ACC112 (cell line): ENCODE measurements around the gene PRMT5.
A peak's percentile ranks its signal among the peaks of the same experiment; 100 is the strongest.

Source experiments
- H2AFZ ChIP-seq: fragments of 200-600 bp; sonication (generic); one replicate; pipeline ENCODE4 v1.6.0; 2017; ENCODE audit warnings: antibody characterized with exemption, low read length; ENCODE audit not compliant: unreplicated experiment
- H3K27ac ChIP-seq: fragments of 200-600 bp; sonication (generic); 2 replicates; pipeline ENCODE4 v1.5.1; 2014; ENCODE audit warnings: low read depth, mild to moderate bottlenecking, antibody characterized with exemption, low read length, moderate library complexity
- H3K27me3 ChIP-seq: fragments of 200-600 bp; sonication (generic); 2 replicates; pipeline ENCODE4 v1.6.1; 2014; ENCODE audit warnings: mild to moderate bottlenecking, antibody characterized with exemption, low read length, moderate library complexity, mixed read lengths; ENCODE audit not compliant: insufficient read depth
- H3K36me3 ChIP-seq: fragments of 200-600 bp; sonication (generic); 2 replicates; pipeline ENCODE4 v1.6.1; 2016; ENCODE audit warnings: mild to moderate bottlenecking, antibody characterized with exemption, low read length, moderate library complexity, mixed read lengths; ENCODE audit not compliant: insufficient read depth
- H3K4me1 ChIP-seq: fragments of 200-600 bp; sonication (generic); one replicate; pipeline ENCODE4 v1.6.1; 2016; ENCODE audit warnings: low read length, mixed read lengths; ENCODE audit not compliant: insufficient read depth, unreplicated experiment, control insufficient read depth
- H3K4me3 ChIP-seq: fragments of 200-600 bp; sonication (generic); 2 replicates; pipeline ENCODE4 v1.5.1; 2014; ENCODE audit warnings: mild to moderate bottlenecking, low read depth, low read length
- H3K79me2 ChIP-seq: fragments of 200-600 bp; sonication (generic); one replicate; pipeline ENCODE4 v1.6.0; 2016; ENCODE audit warnings: low read length; ENCODE audit not compliant: control insufficient read depth, unreplicated experiment, insufficient read depth

The PRMT5 gene

GRCh38 chr14:22929104-22929960 is at the start of gene PRMT5:
Gene PRMT5, minus strand, starts transcription at chr14:22929376. Its CDS starts 15 bp downstream, at chr14:22929361.
- Histone ChIP-seq H3K4me3 (peak within 1 kb of the TSS; percentile 87), H3K27me3 (no peaks in the 10 kb centered on the region), H3K4me1 (peaks cover 19% of the 10 kb centered on the region), H3K27ac (peak within 1 kb of the TSS; percentile 68), H3K79me2 (peaks cover 23% of the 10 kb centered on the region), H3K36me3 (peaks cover 15% of the 10 kb centered on the region), H2AFZ (peak within 1 kb of the TSS; percentile 81)

- H2AFZ ChIP-seq = no peak overlapping the region
- peak overlapping the region; percentile 85 for H3K4me3 ChIP-seq
- H3K4me1 ChIP-seq = peaks cover 60% of the 10 kb centered on the region
- no peaks in the 10 kb centered on the region for H3K27me3 ChIP-seq
- no peaks in the 10 kb centered on the region; the same call in 1 of the 2 replicates for H3K36me3 ChIP-seq
- H3K79me2 ChIP-seq = peaks cover 59% of the 10 kb centered on the region
- peak overlapping the region; percentile 79 for H3K27ac ChIP-seq
Measured at GRCh38 chr14:22978487-22978837, 49.3 kb upstream of the PRMT5 start.

GRCh38 chr14:22977684-22978486 is 48.7 kb upstream of the PRMT5 start:
- Histone ChIP-seq H3K4me3 (peak overlapping the region; percentile 85), H3K36me3 (peaks cover 3% of the 10 kb centered on the region; the same call in 1 of the 2 replicates), H2AFZ (no peak overlapping the region), H3K79me2 (peaks cover 56% of the 10 kb centered on the region), H3K27me3 (no peaks in the 10 kb centered on the region), H3K4me1 (peaks cover 63% of the 10 kb centered on the region), H3K27ac (peak overlapping the region; percentile 79)

- Histone ChIP-seq H3K27ac (peak overlapping the region; percentile 79), H3K4me3 (peak overlapping the region; percentile 29), H3K4me1 (peaks cover 63% of the 10 kb centered on the region), H3K79me2 (peaks cover 56% of the 10 kb centered on the region), H3K27me3 (no peaks in the 10 kb centered on the region), H2AFZ (no peak overlapping the region), H3K36me3 (peaks cover 9% of the 10 kb centered on the region; the same call in 1 of the 2 replicates)
Measured at GRCh38 chr14:22977434-22977683, 48.2 kb upstream of the PRMT5 start.

- Histone ChIP-seq H3K27ac (peak overlapping the region; percentile 79), H3K4me1 (peaks cover 63% of the 10 kb centered on the region), H3K36me3 (peaks cover 12% of the 10 kb centered on the region; the same call in 1 of the 2 replicates), H3K4me3 (peak overlapping the region; percentile 29), H2AFZ (no peak overlapping the region), H3K27me3 (no peaks in the 10 kb centered on the region), H3K79me2 (peaks cover 50% of the 10 kb centered on the region)
Measured at GRCh38 chr14:22976620-22977433, 47.7 kb upstream of the PRMT5 start.

- H3K27me3 ChIP-seq = no peaks in the 10 kb centered on the region
- H3K79me2 ChIP-seq = peaks cover 31% of the 10 kb centered on the region
- 0 out of 2 replicates have a peak overlapping the region, but pooled peaks have one; percentile 16 for H3K4me3 ChIP-seq
- no peak overlapping the region for H2AFZ ChIP-seq
- H3K4me1 ChIP-seq = peaks cover 61% of the 10 kb centered on the region
- H3K27ac ChIP-seq = peak overlapping the region; percentile 84
- peaks cover 20% of the 10 kb centered on the region; the same call in 1 of the 2 replicates for H3K36me3 ChIP-seq
Measured at GRCh38 chr14:22974530-22975313, 45.5 kb upstream of the PRMT5 start.

GRCh38 chr14:22973217-22974032 is 44.2 kb upstream of the PRMT5 start:
- peak overlapping the region; percentile 84 for H3K27ac ChIP-seq
- peaks cover 48% of the 10 kb centered on the region for H3K4me1 ChIP-seq
- peaks cover 18% of the 10 kb centered on the region for H3K79me2 ChIP-seq
- no peaks in the 10 kb centered on the region for H3K27me3 ChIP-seq
- peaks cover 23% of the 10 kb centered on the region; the same call in 1 of the 2 replicates for H3K36me3 ChIP-seq
- H3K4me3 ChIP-seq = no peak overlapping the region
- H2AFZ ChIP-seq = no peak overlapping the region

- no peaks in the 10 kb centered on the region for H3K27me3 ChIP-seq
- H3K4me1 ChIP-seq = peaks cover 38% of the 10 kb centered on the region
- no peak overlapping the region for H2AFZ ChIP-seq
- H3K27ac ChIP-seq = no peak overlapping the region
- H3K4me3 ChIP-seq = no peak overlapping the region
- peaks cover 23% of the 10 kb centered on the region; the same call in 1 of the 2 replicates for H3K36me3 ChIP-seq
- H3K79me2 ChIP-seq = peaks cover 13% of the 10 kb centered on the region
Measured at GRCh38 chr14:22972313-22972930, 43.2 kb upstream of the PRMT5 start.

- H2AFZ ChIP-seq = no peak overlapping the region
- H3K27me3 ChIP-seq = no peaks in the 10 kb centered on the region
- no peak overlapping the region for H3K4me3 ChIP-seq
- H3K27ac ChIP-seq = no peak overlapping the region
- H3K4me1 ChIP-seq = peaks cover 25% of the 10 kb centered on the region
- H3K79me2 ChIP-seq = peaks cover under 1% of the 10 kb centered on the region
- H3K36me3 ChIP-seq = peaks cover 23% of the 10 kb centered on the region; the same call in 1 of the 2 replicates
Measured at GRCh38 chr14:22971152-22971551, 42.0 kb upstream of the PRMT5 start.
